Activated CD4-positive, alpha-beta memory T cell treated with anti-CD3 and anti-CD28 coated beads for 36 hours (primary cell): ENCODE measurements around the gene C20orf144. TPM values are rescaled to one million over a fixed set of nuclear protein-coding genes. Genes with fewer than 3 reads are reported as not detected.
"Not testable (repeated sequence)": the region's sequence is repeated elsewhere in the genome, so short reads cannot be mapped to it uniquely, and the experiment has no call there.

Experiments
- CTCF ChIA-PET: fragments of 350-600 bp; sonication (Branson Sonifier 250); formaldehyde crosslinking; loops from one replicate; lab custom pipeline; 2021; ENCODE audit warnings: antibody characterized with exemption, inconsistent platforms; lab: Charles Lee
- POLR2A ChIA-PET: fragments of 350-600 bp; sonication (Branson Sonifier 250); formaldehyde crosslinking; loops from one replicate; lab custom pipeline; 2021; ENCODE audit warnings: antibody characterized with exemption; lab: Charles Lee
- DNase-seq: peaks from one replicate; pipeline ENCODE4 v3.0.0-alpha.2; 2020
- H3K27ac Mint-ChIP-seq: one replicate; pipeline ENCODE4 v1.8.0; 2021; ENCODE audit warnings: mixed read lengths
- H3K27me3 Mint-ChIP-seq: one replicate; pipeline ENCODE4 v1.8.0; 2021; ENCODE audit warnings: mixed read lengths
- H3K36me3 Mint-ChIP-seq: one replicate; pipeline ENCODE4 v1.8.0; 2021; ENCODE audit warnings: mixed read lengths
- H3K4me1 Mint-ChIP-seq: one replicate; pipeline ENCODE4 v1.8.0; 2021; ENCODE audit warnings: low read depth, mixed read lengths
- H3K4me3 Mint-ChIP-seq: one replicate; pipeline ENCODE4 v1.8.0; 2021; ENCODE audit warnings: mild to moderate bottlenecking, mixed read lengths
- H3K9me3 Mint-ChIP-seq: one replicate; pipeline ENCODE4 v1.8.0; 2021; ENCODE audit warnings: mixed read lengths
- intact Hi-C: fragments of 100-400 bp; cut with micrococcal nuclease; formaldehyde crosslinking; loops from one replicate; pipeline ENCODE4 v1.15.1; 2023
- total RNA-seq, 2 experiments: library from RNA; stranded (reverse); gene quantifications; one replicate each; pipeline ENCODE4 v1.2.3, GENCODE V29; 2021

Gene C20orf144
- total RNA-seq = under 1 TPM; 0.26 to 0.31 TPM

GRCh38 chr20:33662172-33662571, at the start of gene C20orf144:
C20orf144 (plus strand) TSS chr20:33662327; CDS start chr20:33662346, 19 bp downstream.
- Mint-ChIP-seq H3K27me3 (no peaks in the 10 kb centered on the region), H3K9me3 (no peaks in the 10 kb centered on the region), H3K4me1 (peaks cover 30% of the 10 kb centered on the region), H3K36me3 (no peaks in the 10 kb centered on the region), H3K27ac (peak within 1 kb of the TSS; percentile 89), H3K4me3 (peak within 1 kb of the TSS; percentile 82)
- CTCF ChIA-PET = interaction anchor here (1.5 to 2.5 kb wide), 2 partner anchors 9 to 172 kb away, joined by 6 to 14 read pairs; partner anchors contain the start of gene CBFA2T2
- intact Hi-C loops = loop anchor here (2.0 kb wide), 1 partner anchor 25 kb away; the partner anchor contains the start of gene E2F1
- no peak for DNase-seq
- POLR2A ChIA-PET = interaction anchor here (0.7 to 2.5 kb wide), 5 partner anchors 8 to 202 kb away, joined by 3 to 18 read pairs (median 3); no protein-coding TSS in a partner anchor

DNA sequence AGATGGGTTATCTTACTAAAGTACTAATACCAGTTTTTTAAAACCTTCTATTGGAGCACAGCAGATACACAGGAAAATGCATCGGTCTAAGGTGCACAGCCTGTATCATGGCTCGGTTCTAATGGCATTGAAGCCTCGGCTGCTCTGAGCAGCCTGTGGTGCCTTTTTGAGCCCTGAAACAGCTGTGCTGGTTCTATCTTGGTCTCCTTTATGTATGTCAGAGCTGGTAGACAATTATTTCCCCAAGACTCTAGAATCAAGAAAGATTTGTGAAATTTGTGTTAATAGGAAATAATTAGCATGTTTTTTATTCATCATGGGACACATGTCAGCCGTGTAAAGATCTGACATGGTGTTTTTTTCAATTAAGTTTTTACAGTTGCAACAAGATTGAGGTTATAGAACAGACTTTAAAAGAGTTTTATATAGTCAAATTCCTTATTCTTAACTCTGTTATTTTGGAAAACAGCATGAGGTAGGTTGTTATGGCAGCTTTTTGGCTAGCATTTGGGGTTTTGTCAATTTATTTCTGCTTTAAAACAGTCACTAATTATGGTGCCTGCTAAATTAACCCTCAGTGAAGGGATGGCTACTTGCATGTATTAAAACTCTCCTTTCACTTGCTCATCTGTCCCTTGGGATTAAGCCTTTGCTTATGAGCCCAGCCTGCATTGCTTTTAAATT, 40.3 kb upstream of the C20orf144 start:
- no peak overlapping the region for H3K4me3 Mint-ChIP-seq

DNA sequence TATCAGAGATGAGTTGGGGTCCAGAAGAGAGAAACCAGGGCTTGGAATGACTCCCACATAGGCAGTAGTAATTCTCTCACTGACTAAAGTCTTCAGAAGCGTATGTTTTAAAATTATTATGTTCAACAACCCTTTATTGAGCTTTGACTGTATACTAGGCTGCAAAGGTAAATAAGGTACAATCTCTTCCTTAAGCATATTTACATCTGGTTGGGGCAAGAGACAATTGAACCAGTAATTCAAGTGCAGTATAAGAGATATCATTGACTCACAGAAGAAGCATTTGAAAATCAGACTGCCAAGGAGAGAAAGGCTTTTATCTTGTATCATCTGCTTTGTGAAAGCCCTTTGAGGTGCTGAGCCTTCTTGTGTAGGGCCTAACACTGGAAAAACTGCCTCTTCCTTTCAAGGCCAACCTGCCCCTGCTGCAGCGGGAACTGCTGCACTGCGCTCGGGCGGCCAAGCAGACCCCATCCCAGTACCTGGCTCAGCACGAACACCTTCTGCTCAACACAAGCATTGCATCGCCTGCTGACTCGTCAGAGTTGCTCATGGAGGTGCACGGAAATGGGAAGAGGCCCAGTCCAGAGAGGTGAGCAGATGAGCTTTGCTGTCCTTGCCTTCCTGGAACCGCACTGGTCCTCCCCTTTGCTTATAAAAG, 39.3 kb upstream of the C20orf144 start:
- H3K27ac Mint-ChIP-seq = no peak overlapping the region
- DNase-seq = no peak
- ChIA-PET CTCF (no interaction called here), POLR2A (no interaction called here)
- H3K4me1 Mint-ChIP-seq = peaks cover 22% of the 10 kb centered on the region
- no peaks in the 10 kb centered on the region for H3K27me3 Mint-ChIP-seq
- intact Hi-C loops = no loop called here
- no peak overlapping the region for H3K4me3 Mint-ChIP-seq
- H3K9me3 Mint-ChIP-seq = no peaks in the 10 kb centered on the region
- peaks cover 24% of the 10 kb centered on the region for H3K36me3 Mint-ChIP-seq

More for the DNA sequence above, 40.3 kb upstream of the C20orf144 start:
- Mint-ChIP-seq H3K36me3 (peaks cover 20% of the 10 kb centered on the region), H3K27ac (no peak overlapping the region), H3K27me3 (no peaks in the 10 kb centered on the region), H3K9me3 (no peaks in the 10 kb centered on the region), H3K4me1 (peaks cover 22% of the 10 kb centered on the region)
- intact Hi-C loops = no loop called here
- no peak for DNase-seq
- ChIA-PET CTCF (interaction anchor here (0.6 kb wide), 1 partner anchor 535 kb away, joined by 3 read pairs; no protein-coding TSS in a partner anchor), POLR2A (no interaction called here)

DNA sequence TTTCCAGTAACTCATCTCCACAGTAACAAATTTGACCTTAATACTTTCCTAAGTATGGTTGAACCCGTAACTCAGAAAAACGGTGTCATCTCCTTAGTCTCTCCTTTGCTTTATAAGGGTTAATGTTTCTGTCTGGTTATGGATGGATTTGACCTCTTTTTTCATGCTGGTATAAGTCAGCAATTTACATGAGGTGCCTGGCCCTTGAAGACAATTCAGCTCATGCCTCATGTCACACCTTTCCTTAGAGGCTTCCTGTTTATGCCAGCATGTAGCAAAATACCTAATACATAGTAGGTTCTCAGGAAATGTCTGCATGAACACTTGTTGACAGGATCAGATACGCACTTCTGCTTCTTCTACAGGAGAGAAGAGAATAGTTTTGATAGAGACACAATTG, 37.7 kb upstream of the C20orf144 start:
- no peak overlapping the region for H3K4me3 Mint-ChIP-seq
- intact Hi-C loops = no loop called here
- peaks cover 22% of the 10 kb centered on the region for H3K4me1 Mint-ChIP-seq
- peak overlapping the region; percentile 33 for H3K27ac Mint-ChIP-seq
- DNase-seq = no peak
- ChIA-PET CTCF (no interaction called here), POLR2A (interaction anchor here (0.6 kb wide), 1 partner anchor 309 kb away, joined by 3 read pairs; no protein-coding TSS in a partner anchor)
- no peaks in the 10 kb centered on the region for H3K27me3 Mint-ChIP-seq
- H3K9me3 Mint-ChIP-seq = no peaks in the 10 kb centered on the region
- H3K36me3 Mint-ChIP-seq = peaks cover 36% of the 10 kb centered on the region

GRCh38 chr20:33626190-33626589, 35.9 kb upstream of the C20orf144 start:
- peaks cover 22% of the 10 kb centered on the region for H3K4me1 Mint-ChIP-seq
- DNase-seq = no peak
- peaks cover 47% of the 10 kb centered on the region for H3K36me3 Mint-ChIP-seq
- no peak overlapping the region for H3K27ac Mint-ChIP-seq
- H3K27me3 Mint-ChIP-seq = no peaks in the 10 kb centered on the region
- ChIA-PET CTCF (interaction anchor here (0.5 to 0.9 kb wide), 3 partner anchors 14 to 150 kb away, joined by 3 read pairs; no protein-coding TSS in a partner anchor), POLR2A (no interaction called here)
- intact Hi-C loops = no loop called here
- H3K9me3 Mint-ChIP-seq = no peaks in the 10 kb centered on the region
- no peak overlapping the region for H3K4me3 Mint-ChIP-seq

DNA sequence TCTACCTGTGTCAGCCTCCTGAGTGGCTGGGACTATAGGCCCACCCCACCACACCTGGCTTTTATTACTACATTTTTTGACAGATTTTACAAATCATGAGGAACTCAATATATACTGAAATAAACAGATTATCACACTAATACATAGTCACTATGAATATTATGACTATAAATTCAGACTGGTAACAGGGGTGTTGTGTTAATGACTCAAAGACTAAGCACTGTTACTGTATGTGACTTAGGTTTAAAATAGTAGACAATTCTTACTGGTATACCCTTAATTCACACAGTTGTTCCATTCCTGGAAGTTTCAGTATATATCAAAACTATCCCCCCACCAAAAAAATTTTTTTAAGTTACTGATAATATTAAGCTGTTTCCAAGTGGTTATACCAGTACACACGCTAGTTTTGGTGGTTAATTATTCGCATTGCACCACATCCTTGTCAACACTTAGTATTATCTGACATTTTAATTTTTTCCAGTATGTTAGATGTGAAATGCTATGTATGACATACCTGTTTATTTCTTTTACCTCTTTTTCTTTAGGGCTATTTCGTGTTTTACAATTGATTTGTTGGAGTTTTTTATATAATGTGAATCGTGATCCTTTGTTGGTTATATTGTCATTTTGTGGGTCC, 34.4 kb upstream of the C20orf144 start:
- H3K9me3 Mint-ChIP-seq = no peaks in the 10 kb centered on the region
- H3K4me1 Mint-ChIP-seq = peaks cover 22% of the 10 kb centered on the region
- H3K4me3 Mint-ChIP-seq = no peak overlapping the region
- ChIA-PET POLR2A (interaction anchor here (1.0 kb wide), 1 partner anchor 14 kb away, joined by 4 read pairs; no protein-coding TSS in a partner anchor), CTCF (no interaction called here)
- peaks cover 49% of the 10 kb centered on the region for H3K36me3 Mint-ChIP-seq
- H3K27me3 Mint-ChIP-seq = no peaks in the 10 kb centered on the region
- H3K27ac Mint-ChIP-seq = no peak overlapping the region
- intact Hi-C loops = no loop called here
- DNase-seq = no peak

- Mint-ChIP-seq H3K4me1 (peaks cover 11% of the 10 kb centered on the region), H3K4me3 (no peak overlapping the region), H3K27ac (no peak overlapping the region), H3K27me3 (no peaks in the 10 kb centered on the region), H3K9me3 (no peaks in the 10 kb centered on the region), H3K36me3 (peaks cover 47% of the 10 kb centered on the region)
- intact Hi-C loops = no loop called here
- no peak for DNase-seq
- ChIA-PET CTCF (no interaction called here), POLR2A (no interaction called here)
Observed at GRCh38 chr20:33629533-33629932, 32.6 kb upstream of the C20orf144 start.

GRCh38 chr20:33629979-33630378, 32.1 kb upstream of the C20orf144 start:
- Mint-ChIP-seq H3K9me3 (no peaks in the 10 kb centered on the region), H3K27me3 (no peaks in the 10 kb centered on the region), H3K4me3 (no peak overlapping the region), H3K27ac (no peak overlapping the region), H3K4me1 (peaks cover 8% of the 10 kb centered on the region), H3K36me3 (peaks cover 47% of the 10 kb centered on the region)
- no peak for DNase-seq
- intact Hi-C loops = no loop called here
- ChIA-PET CTCF (no interaction called here), POLR2A (no interaction called here)

DNA sequence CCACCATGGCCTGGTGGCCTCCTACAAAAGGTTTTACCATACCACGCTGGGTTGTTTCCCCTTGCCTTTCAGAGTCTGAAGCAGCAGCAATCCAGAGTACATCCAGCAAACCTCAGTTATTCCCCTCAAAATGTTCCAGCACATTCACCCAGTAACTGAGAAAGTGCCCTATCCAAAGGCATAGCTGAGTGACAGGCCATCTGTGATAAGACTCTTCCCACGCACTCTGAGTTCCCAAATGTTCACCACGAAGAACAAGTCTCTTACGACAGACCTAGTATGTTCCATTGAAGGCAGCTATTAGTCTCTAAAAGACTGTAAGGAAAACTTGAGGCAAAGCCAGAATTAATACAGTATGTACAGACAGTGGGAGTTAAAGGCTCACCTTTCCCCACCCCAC, 31.6 kb upstream of the C20orf144 start:
- CTCF ChIA-PET = no interaction called here
- no peak overlapping the region for H3K27ac Mint-ChIP-seq
- intact Hi-C loops = no loop called here
- no peak overlapping the region for H3K4me3 Mint-ChIP-seq
- no peak for DNase-seq
- peaks cover 5% of the 10 kb centered on the region for H3K4me1 Mint-ChIP-seq
- no peaks in the 10 kb centered on the region for H3K9me3 Mint-ChIP-seq
- no peaks in the 10 kb centered on the region for H3K27me3 Mint-ChIP-seq
- POLR2A ChIA-PET = no interaction called here
- H3K36me3 Mint-ChIP-seq = peaks cover 42% of the 10 kb centered on the region

DNA sequence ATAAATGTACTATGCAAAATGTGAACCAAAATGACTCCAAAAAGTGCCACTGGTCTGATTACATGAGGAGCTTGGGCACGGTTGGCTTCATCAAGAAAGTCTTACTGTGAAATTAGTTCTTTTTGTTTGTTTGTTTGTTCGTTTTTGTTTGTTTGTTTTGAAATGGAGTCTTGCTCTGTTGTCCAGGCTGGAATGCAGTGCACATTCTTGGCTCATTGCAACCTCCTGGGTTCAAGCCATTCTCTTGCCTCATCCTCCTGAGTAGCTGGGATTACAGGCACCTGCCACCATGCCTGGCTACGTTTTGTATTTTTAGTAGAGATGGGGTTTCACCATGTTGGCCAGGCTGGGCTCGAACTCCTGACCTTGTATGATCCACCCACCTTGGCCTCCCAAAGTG, 30.2 kb upstream of the C20orf144 start:
- POLR2A ChIA-PET = interaction anchor here (1.0 kb wide), 1 partner anchor 8 kb away, joined by 3 read pairs; no protein-coding TSS in a partner anchor
- DNase-seq, H3K9me3 Mint-ChIP-seq, H3K4me1 Mint-ChIP-seq, H3K27me3 Mint-ChIP-seq, intact Hi-C loops, H3K4me3 Mint-ChIP-seq, H3K27ac Mint-ChIP-seq, CTCF ChIA-PET: not testable (repeated sequence)
- H3K36me3 Mint-ChIP-seq = peaks cover 37% of the 10 kb centered on the region

GRCh38 chr20:33635341-33635740, 26.8 kb upstream of the C20orf144 start:
- intact Hi-C loops = no loop called here

DNA sequence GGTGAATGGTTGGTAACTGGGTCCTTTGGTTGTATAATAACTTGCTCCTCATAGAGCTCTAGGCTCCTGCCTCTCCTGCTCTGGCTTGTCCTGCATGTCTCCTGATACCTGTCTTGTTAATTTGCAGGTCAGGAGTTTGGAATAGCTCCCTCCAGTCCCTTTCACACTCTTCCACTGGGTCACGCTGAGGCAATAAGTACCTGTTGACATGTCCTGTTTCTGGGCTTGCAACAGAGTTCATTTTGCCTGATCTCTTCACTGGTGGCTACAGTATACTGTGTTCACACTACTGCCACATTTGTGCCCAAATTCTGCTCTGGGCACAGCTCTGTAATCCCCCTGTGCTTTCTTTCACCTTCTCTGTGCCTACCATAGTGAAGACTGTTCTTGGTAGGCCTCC, 25.4 kb upstream of the C20orf144 start:
- H3K27ac Mint-ChIP-seq = no peak overlapping the region
- H3K27me3 Mint-ChIP-seq = no peaks in the 10 kb centered on the region
- H3K36me3 Mint-ChIP-seq = peaks cover 18% of the 10 kb centered on the region
- no peak for DNase-seq
- intact Hi-C loops = no loop called here
- H3K4me3 Mint-ChIP-seq = no peak overlapping the region
- ChIA-PET POLR2A (no interaction called here), CTCF (interaction anchor here (0.6 to 1.0 kb wide), 2 partner anchors 179 to 691 kb away, joined by 3 read pairs; no protein-coding TSS in a partner anchor)
- peaks cover 5% of the 10 kb centered on the region for H3K4me1 Mint-ChIP-seq
- no peaks in the 10 kb centered on the region for H3K9me3 Mint-ChIP-seq

More at GRCh38 chr20:33635341-33635740, 26.8 kb upstream of the C20orf144 start:
- ChIA-PET POLR2A (no interaction called here), CTCF (no interaction called here)
- H3K9me3 Mint-ChIP-seq = no peaks in the 10 kb centered on the region
- no peaks in the 10 kb centered on the region for H3K27me3 Mint-ChIP-seq
- H3K27ac Mint-ChIP-seq = no peak overlapping the region
- H3K36me3 Mint-ChIP-seq = peaks cover 18% of the 10 kb centered on the region
- H3K4me1 Mint-ChIP-seq = peaks cover 5% of the 10 kb centered on the region
- no peak overlapping the region for H3K4me3 Mint-ChIP-seq
- no peak for DNase-seq
